Stimulated activated CD4-positive, alpha-beta T cell treated with anti-CD3 and anti-CD28 coated beads, Interleukin-1b, Interleukin-23, amount 100 ng/mL, for 1 hour (primary cell): ENCODE results near the gene ADAM12.
"Not testable (repeated sequence)": the region's sequence is repeated elsewhere in the genome, so short reads cannot be mapped to it uniquely, and the experiment has no call there.

Experiments
- DNase-seq, 2 donors: peaks; one replicate each; pipeline ENCODE4 v3.0.0-alpha.2; 2020; ENCODE audit warnings: low read depth in 2 of 2

ADAM12 gene

DNA sequence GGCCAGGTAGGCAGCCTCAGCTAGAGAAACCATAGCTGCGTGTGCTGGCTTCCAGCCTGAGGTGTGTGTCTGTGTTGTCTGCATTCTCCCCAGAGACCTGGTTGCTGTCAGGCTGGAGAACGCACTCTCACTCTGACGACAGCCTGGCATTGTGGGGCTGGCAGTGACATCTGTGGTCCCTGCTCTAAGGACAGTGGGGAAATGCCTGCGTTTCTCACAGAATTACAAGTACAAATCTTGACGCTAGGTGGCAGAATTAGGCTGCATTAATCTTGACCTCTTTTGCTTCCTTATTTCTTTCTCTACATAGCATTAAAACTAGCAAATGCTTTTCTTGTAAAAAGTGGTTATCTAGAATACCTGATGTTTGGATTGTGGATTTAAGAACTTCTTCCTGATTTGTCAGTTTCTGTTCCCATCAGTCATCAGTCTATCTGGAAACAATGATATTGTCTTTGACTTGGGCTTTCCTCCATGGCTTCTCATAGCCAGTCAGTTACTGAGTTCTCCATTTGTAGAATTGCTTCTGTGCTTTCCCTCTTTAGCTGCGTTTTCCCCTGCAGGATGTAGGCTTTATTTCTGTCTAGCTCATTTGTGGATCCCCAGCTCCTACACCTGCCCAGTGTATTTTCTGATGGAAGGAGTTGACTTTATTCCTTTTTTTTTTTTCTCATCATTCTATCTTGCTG, 405.9 kb downstream of the ADAM12 start:
- no peak for DNase-seq

DNA sequence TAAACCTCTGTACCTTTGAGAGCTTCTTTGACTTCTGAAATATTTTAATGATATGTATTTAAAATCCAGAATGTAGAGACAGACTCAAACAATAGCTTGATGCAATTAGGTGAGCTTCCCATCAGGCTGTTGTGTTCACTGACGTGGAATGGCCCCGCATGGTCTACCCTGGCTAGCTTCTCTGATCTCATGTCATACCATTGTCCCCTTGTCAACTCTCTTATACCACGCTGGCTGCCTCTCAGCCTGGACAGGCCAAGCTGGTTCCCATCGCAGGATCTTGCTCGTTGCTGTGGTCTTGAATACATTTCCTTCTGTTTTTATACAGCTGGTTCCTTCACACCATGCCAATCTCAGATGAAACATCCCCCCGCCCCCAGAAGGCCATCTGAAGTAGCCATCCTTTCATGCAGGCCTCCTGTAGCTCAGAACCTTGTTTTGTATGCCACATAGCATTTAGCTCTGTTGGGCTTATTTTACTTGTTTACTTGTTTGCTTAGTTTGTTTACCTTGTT, 407.7 kb downstream of the ADAM12 start:
- no peak for DNase-seq

DNA sequence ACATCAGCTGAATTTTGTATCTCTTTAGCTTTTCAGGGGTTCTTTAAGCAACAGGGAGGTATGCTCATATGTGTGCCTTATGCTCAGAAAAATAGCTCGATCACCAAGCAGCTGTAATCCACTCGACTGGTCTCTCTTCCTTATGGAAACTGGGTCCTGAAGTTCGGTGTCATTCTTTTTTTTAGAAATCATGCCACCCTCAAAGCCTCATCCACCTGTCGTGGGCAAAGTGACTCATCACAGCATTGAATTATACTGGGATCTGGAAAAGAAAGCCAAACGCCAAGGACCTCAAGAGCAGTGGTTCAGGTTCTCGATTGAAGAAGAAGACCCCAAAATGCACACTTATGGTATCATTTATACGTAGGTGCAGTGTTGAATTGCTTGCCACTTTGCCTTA, 408.3 kb downstream of the ADAM12 start:
- DNase-seq: no peak

DNA sequence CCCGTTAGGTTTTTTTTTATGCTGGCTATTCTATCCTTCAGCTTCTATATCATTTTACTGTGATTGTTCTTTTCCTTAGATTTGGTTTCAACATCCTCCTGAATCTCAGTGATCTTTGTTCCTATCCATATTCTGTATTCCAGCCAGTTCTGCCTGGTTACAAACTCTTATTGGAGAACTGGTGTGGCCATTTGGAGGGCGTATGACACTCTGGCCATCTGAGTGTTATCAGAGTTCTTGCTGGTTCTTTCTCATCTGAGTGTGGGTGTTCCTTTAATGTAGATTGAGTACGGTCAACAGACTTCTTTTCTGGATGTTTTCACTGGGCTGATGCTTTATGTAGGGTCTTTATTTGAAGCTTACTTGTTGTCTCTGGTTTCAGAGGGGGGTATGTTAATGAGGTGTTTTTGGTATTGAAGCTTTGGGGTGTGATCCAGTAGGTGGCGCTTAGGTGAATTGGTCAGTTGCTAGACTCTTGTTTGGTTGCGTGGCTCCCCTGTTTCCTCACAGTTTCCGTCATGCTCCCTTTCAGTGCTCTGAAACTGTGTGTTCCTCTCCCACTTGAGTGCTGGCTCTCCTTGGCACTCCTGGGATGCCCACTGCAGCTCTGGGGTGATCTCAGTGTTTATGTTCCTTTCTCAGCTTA, 411.2 kb downstream of the ADAM12 start:
- no peak for DNase-seq

DNA sequence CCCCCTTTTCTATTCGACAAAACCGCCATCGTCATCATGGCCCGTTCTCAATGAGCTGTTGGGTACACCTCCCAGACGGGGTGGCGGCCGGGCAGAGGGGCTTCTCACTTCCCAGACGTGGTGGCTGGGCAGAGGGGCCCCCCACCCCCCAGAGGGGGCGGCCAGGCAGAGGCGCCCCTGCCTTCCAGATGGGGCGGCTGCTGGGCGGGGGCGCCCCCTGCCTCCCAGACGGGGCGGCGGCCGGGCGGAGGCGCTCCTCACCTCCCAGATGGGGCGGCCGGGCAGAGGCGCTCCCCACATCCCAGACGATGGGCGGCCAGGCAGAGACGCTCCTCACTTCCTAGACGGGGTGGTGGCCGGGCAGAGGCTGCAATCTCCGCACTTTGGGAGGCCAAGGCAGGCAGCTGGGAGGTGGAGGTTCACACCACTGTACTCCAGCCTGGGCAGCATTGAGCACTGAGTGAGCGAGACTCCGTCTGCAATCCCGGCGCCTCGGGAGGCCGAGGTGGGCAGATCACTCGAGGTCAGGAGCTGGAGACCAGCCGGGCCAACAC, 418.1 kb downstream of the ADAM12 start:
- DNase-seq: not testable (repeated sequence)

DNA sequence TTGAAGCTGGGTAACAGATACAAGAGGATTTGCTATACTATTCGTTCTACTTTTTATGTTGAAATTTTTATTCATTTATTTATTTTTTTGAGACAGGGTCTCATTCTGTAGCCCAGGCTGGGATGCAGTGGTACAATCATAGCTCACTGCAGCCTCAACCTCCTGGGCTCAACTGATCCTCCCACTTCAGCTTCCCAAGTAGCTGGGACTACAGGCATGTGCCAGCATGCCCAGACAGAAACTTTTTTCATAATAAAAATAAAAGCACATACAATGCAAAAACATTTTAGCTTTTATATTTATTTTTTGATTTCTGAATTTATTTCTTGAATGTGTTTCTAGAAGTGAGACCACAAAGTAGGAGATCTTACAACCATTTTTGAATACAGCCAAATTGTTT, 420.7 kb downstream of the ADAM12 start:
- no peak for DNase-seq

DNA sequence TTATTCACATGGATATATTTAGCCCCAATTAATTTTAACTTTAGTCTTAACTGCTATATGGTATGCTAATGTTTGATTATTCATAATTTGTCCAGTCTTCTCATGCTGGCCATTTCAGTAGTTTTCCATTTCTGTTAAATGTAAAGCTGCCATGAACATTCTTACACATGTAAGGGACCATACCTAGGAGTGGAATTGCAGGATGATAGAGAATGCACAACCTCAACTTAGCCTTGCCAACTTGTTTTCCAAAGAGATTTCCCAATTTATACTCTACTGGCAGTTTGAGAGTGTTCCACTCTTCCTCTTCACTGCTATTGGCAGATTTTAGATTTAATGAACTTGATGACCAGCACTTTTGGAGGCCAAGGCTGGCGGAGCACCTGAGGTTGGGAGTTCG, 423.7 kb downstream of the ADAM12 start:
- DNase-seq: no peak
